IMR-90 (cell line): ENCODE results near the gene FBRSL1. TPM values are rescaled to one million over a fixed set of nuclear protein-coding genes. Genes with fewer than 3 reads are reported as not detected.
"Not testable (repeated sequence)": the region's sequence is repeated elsewhere in the genome, so short reads cannot be mapped to it uniquely, and the experiment has no call there.

ENCODE experiments used
- ATAC-seq: fragments of 200-7000 bp; cut with Tn5 transposase; 2 replicates; pipeline ENCODE4 v1.9.1; 2020; ENCODE audit warnings: low read depth, mild to moderate bottlenecking, moderate library complexity
- BruUV-seq: library from RNA; stranded (reverse); fragments of 400-500 nt; replicated peaks from 2 replicates; lab custom pipeline; 2021; lab: Mats Ljungman, UMichigan
- CTCF ChIA-PET: fragments of 300-600 bp; formaldehyde crosslinking; extraction: SDS; loops from one replicate; lab custom pipeline; 2021; ENCODE audit warnings: antibody characterized with exemption; lab: Yijun Ruan, JAX
- POLR2A ChIA-PET: fragments of 300-600 bp; sonication (Branson Sonifier 250); formaldehyde crosslinking; loops from one replicate; lab custom pipeline; 2022; ENCODE audit warnings: antibody characterized with exemption; ENCODE audit not compliant: unreplicated experiment; lab: Charles Lee
- DNase-seq: peaks from one replicate; pipeline ENCODE4 v3.0.0; 2013
- H2AFZ ChIP-seq: replicated peaks from 2 replicates; pipeline ENCODE3; 2013; ENCODE audit warnings: low read length, mild to moderate bottlenecking; ENCODE audit not compliant: poor library complexity
- H2AK5ac ChIP-seq: 2 replicates; pipeline ENCODE4 v1.6.1; 2013; ENCODE audit warnings: low read depth, low read length, inconsistent platforms
- H2AK9ac ChIP-seq: replicated peaks from 2 replicates; pipeline ENCODE3; 2013; ENCODE audit warnings: mild to moderate bottlenecking, low read depth, low read length, moderate library complexity; ENCODE audit not compliant: poor library complexity
- H2BK120ac ChIP-seq: 2 replicates; pipeline ENCODE4 v1.6.1; 2013; ENCODE audit warnings: low read depth, low read length, inconsistent platforms
- H2BK15ac ChIP-seq: 3 replicates; pipeline ENCODE4 v1.6.1; 2013; ENCODE audit warnings: low read depth, low read length, inconsistent platforms
- H2BK20ac ChIP-seq: 2 replicates; pipeline ENCODE4 v1.6.1; 2013; ENCODE audit warnings: low read depth, mild to moderate bottlenecking, inconsistent platforms, low read length, moderate library complexity
- H2BK5ac ChIP-seq: 2 replicates; pipeline ENCODE4 v1.6.1; 2013; ENCODE audit warnings: mild to moderate bottlenecking, low read depth, low read length, inconsistent platforms; ENCODE audit not compliant: poor library complexity, severe bottlenecking
- H3K14ac ChIP-seq: replicated peaks from 2 replicates; pipeline ENCODE4 v1.6.1; 2013; ENCODE audit warnings: low read depth, low read length, inconsistent platforms
- H3K18ac ChIP-seq: 2 replicates; pipeline ENCODE4 v1.6.1; 2013; ENCODE audit warnings: low read depth, low read length, control low read depth
- H3K23ac ChIP-seq: 2 replicates; pipeline ENCODE4 v1.6.1; 2013; ENCODE audit warnings: low read depth, low read length, inconsistent platforms
- H3K27ac ChIP-seq: 2 replicates; pipeline ENCODE4 v1.5.1; 2013; ENCODE audit warnings: mild to moderate bottlenecking, control low read depth, low read length; ENCODE audit not compliant: insufficient read depth
- H3K27me3 ChIP-seq: 2 replicates; pipeline ENCODE4 v1.6.1; 2013; ENCODE audit warnings: low read length; ENCODE audit not compliant: control insufficient read depth, insufficient read depth
- H3K36me3 ChIP-seq: 2 replicates; pipeline ENCODE4 v1.6.1; 2013; ENCODE audit warnings: low read length, mixed read lengths; ENCODE audit not compliant: control insufficient read depth, insufficient read depth
- H3K4ac ChIP-seq: 2 replicates; pipeline ENCODE4 v1.6.1; 2013; ENCODE audit warnings: low read depth, low read length, inconsistent platforms
- H3K4me1 ChIP-seq: 2 replicates; pipeline ENCODE4 v1.6.1; 2013; ENCODE audit warnings: low read length, mixed read lengths; ENCODE audit not compliant: control insufficient read depth, insufficient read depth
- H3K4me2 ChIP-seq: 2 replicates; pipeline ENCODE4 v1.6.1; 2013; ENCODE audit warnings: low read depth, mild to moderate bottlenecking, control low read depth, low read length, moderate library complexity
- H3K4me3 ChIP-seq: 2 replicates; pipeline ENCODE4 v1.5.1; 2013; ENCODE audit warnings: low read depth, mild to moderate bottlenecking, control low read depth, low read length, moderate library complexity; ENCODE audit not compliant: insufficient read depth
- H3K56ac ChIP-seq: 2 replicates; pipeline ENCODE4 v1.6.1; 2013; ENCODE audit warnings: low read length, inconsistent platforms; ENCODE audit not compliant: insufficient read depth; ENCODE audit errors: extremely low read depth
- H3K79me1 ChIP-seq, 2 experiments: 2 replicates each; pipeline ENCODE4 v1.6.1; 2013; ENCODE audit warnings: low read length in 2 of 2, inconsistent platforms in 1 of 2, low read depth in 1 of 2
- H3K9ac ChIP-seq: 2 replicates; pipeline ENCODE4 v1.6.1; 2013; ENCODE audit warnings: low read depth, low read length, control low read depth
- H3K9me1 ChIP-seq: 2 replicates; pipeline ENCODE4 v1.6.1; 2013; ENCODE audit warnings: low read length, inconsistent platforms; ENCODE audit not compliant: insufficient read depth
- H3K9me3 ChIP-seq: 2 replicates; pipeline ENCODE4 v1.6.1; 2013; ENCODE audit warnings: low read length; ENCODE audit not compliant: control insufficient read depth, insufficient read depth
- H4K20me1 ChIP-seq: 2 replicates; pipeline ENCODE4 v1.6.1; 2013; ENCODE audit warnings: low read length, inconsistent platforms; ENCODE audit not compliant: insufficient read depth
- H4K5ac ChIP-seq: 2 replicates; pipeline ENCODE4 v1.6.1; 2013; ENCODE audit warnings: mild to moderate bottlenecking, low read depth, low read length, control low read depth
- H4K8ac ChIP-seq, 2 experiments: 2 replicates each; pipeline ENCODE4 v1.6.1; 2013; ENCODE audit warnings: low read depth in 2 of 2, low read length in 2 of 2, control low read depth in 1 of 2, inconsistent platforms in 1 of 2
- H4K91ac ChIP-seq: 2 replicates; pipeline ENCODE4 v1.6.1; 2013; ENCODE audit warnings: low read depth, low read length, inconsistent platforms; ENCODE audit not compliant: insufficient read depth
- BHLHE40 ChIP-seq: fragments of 150-350 bp; IDR thresholded peaks from 2 replicates; pipeline ENCODE4 v1.6.1; 2016; ENCODE audit warnings: mild to moderate bottlenecking, low read depth, low read length
- POLR2A ChIP-seq: IDR thresholded peaks from 2 replicates; pipeline ENCODE4 v1.6.1; 2012; ENCODE audit warnings: mild to moderate bottlenecking, low read depth, low read length
- RAD21 ChIP-seq: IDR thresholded peaks from 2 replicates; pipeline ENCODE4 v1.6.1; 2012; ENCODE audit warnings: low read length, improper control_type of control experiment
- RCOR1 ChIP-seq: IDR thresholded peaks from 2 replicates; pipeline ENCODE4 v1.6.1; 2012; ENCODE audit warnings: mild to moderate bottlenecking, low read length, improper control_type of control experiment; ENCODE audit not compliant: insufficient replicate concordance
- SMC3 ChIP-seq: fragments of 150-350 bp; IDR thresholded peaks from 2 replicates; pipeline ENCODE4 v1.6.1; 2016; ENCODE audit warnings: low read depth, mild to moderate bottlenecking, antibody characterized with exemption, low read length, moderate library complexity
- WGBS, 2 experiments: methylation state at CpG; one replicate each; pipeline versions ENCODE4 v1.1.5 to v1.1.7; 2013; ENCODE audit warnings: missing lambda C conversion rate in 2 of 2; ENCODE audit not compliant: insufficient read length in 1 of 2; ENCODE audit errors: extremely low coverage in 2 of 2; 5-methylcytosine and 5-hydroxymethylcytosine counted together
- dilution Hi-C: fragments of 300-500 bp; cut with HindIII; formaldehyde crosslinking; loops from one replicate; pipeline ENCODE4 v1.14.3; 2018; ENCODE audit warnings: low sequenced_read_pairs; ENCODE audit not compliant: unreplicated experiment
- in situ Hi-C: fragments of 300-500 bp; cut with MboI; formaldehyde crosslinking; loops from 3 replicates; pipeline ENCODE4 v1.14.3; 2019; ENCODE audit warnings: low sequenced_read_pairs, inconsistent platforms, mixed read lengths
- intact Hi-C: fragments of 100-400 bp; cut with micrococcal nuclease; formaldehyde crosslinking; loops from 2 replicates; pipeline ENCODE4 v1.10.0; 2022
- polyA plus RNA-seq, 3 experiments: library from polyadenylated mRNA; depleted of rRNA; stranded (reverse); fragments of >200 nt; gene quantifications; 2 replicates each; pipeline ENCODE4 v1.2.3, GENCODE V29; 2012; ENCODE audit warnings: low replicate concordance in 1 of 3
- total RNA-seq: library from RNA; depleted of rRNA; stranded (reverse); fragments of >200 nt; gene quantifications from 2 replicates; pipeline ENCODE4 v1.2.3, GENCODE V29; 2012

Gene FBRSL1
- total and polyA plus RNA-seq, 2 of the 4 experiments (the other 2 are of a cell fraction): 0.36 to 10.8 TPM

DNA sequence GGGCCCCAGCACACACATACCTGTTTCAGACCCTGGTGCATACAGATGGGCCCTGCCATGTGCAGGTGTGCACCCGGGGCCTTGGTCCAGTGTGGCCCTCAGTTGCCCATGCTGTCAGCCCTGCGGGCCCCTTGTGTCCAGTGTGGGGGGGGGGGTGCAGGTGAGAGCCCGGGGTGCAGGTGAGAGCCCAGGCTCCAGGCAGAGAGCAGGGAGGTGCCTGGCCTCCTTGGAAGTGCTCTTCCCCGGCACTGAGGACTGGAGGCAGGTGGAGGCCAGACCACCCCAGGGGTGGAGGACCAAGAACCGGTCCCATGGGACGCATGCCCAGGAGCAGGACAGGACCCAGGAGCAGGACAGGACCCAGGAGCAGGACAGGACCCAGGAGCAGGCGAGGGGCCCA is 40.9 kb downstream of the FBRSL1 start:
- Histone ChIP-seq H3K56ac (no peak overlapping the region), H2AK9ac (no peak overlapping the region), H2BK20ac (no peak overlapping the region), H2AK5ac (no peak overlapping the region), H3K4me1 (no peaks in the 10 kb centered on the region), H3K9ac (no peak overlapping the region), H3K4ac (no peak overlapping the region), H4K5ac (no peak overlapping the region), H3K36me3 (peaks cover 2% of the 10 kb centered on the region; the same call in 1 of the 2 replicates), H4K20me1 (peaks cover 7% of the 10 kb centered on the region), H3K9me3 (no peaks in the 10 kb centered on the region), H2BK5ac (no peak overlapping the region), H4K91ac (no peak overlapping the region), H2AFZ (no peak overlapping the region), H3K79me1 (0 out of 4 replicates have a peak, but pooled peaks cover 0 to 4% of the 10 kb centered on the region in 2 experiments), H3K18ac (no peak overlapping the region), H3K14ac (no peak overlapping the region), H2BK120ac (no peak overlapping the region), H3K4me2 (no peak overlapping the region), H3K9me1 (peaks cover 8% of the 10 kb centered on the region), H4K8ac (no peak overlapping the region), H2BK15ac (no peak overlapping the region), H3K4me3 (no peak overlapping the region), H3K27me3 (no peaks in the 10 kb centered on the region), H3K27ac (no peak overlapping the region), H3K23ac (no peak overlapping the region)
- ChIA-PET CTCF (no interaction called here), POLR2A (no interaction called here)
- WGBS, 2 experiments: 100% methylated on average over 3 of the region's 7 CpGs; no CpG with 5 or more reads in 1 of the 2 experiments
- TF ChIP-seq BHLHE40 (no peak), RCOR1 (no peak), RAD21 (no peak), SMC3 (no peak), POLR2A (no peak)
- BruUV-seq: no TSS peak
- intact Hi-C loops: no loop called here
- dilution Hi-C loops: no loop called here
- DNase-seq: no peak
- ATAC-seq: no peak
- in situ Hi-C loops: no loop called here

DNA sequence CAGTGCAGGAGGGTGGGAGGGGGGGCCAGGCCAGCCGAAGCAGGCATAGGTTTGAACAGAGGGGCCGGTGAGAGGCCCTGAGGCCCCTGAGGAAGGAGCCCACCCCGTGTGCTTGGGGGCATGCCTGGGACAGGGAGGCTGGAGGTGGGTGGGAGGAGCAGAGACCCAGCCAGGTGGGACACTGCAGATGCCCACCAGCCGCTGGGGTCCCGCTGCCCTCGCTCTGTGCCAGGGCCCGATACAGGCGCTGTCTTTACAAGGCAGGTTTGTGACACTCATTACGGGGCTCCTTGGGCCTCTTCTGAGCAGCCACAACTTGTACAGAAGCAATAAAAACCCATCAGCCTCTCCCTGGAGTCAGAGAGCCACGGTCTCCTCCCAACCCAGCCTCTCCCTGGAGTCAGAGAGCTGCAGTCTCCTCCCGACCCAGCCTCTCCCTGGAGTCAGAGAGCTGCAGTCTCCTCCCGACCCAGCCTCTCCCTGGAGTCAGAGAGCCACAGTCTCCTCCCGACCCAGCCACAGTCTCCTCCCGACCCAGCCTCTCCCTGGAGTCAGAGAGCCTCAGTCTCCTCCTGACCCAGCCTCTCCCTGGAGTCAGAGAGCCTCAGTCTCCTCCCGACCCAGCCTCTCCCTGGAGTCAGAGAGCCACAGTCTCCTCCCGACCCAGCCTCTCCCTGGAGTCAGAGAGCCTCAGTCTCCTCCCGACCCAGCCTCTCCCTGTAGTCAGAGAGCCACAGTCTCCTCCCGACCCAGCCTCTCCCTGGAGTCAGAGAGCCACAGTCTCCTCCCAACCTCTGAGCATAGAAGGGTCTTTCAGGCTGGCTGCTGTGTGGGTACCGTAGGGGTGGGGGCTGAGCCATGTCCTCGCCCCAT is 43.0 kb downstream of the FBRSL1 start:
- H2AK5ac ChIP-seq, POLR2A ChIA-PET, H4K8ac ChIP-seq, H2BK20ac ChIP-seq, BruUV-seq, in situ Hi-C loops, H3K9me3 ChIP-seq, CTCF ChIA-PET, H3K23ac ChIP-seq, DNase-seq, H3K4me1 ChIP-seq, H3K9ac ChIP-seq, H3K4me2 ChIP-seq, ATAC-seq, H3K4ac ChIP-seq, H4K20me1 ChIP-seq, H4K5ac ChIP-seq, H2AFZ ChIP-seq, dilution Hi-C loops, H3K56ac ChIP-seq, H3K18ac ChIP-seq, H3K14ac ChIP-seq, H3K27ac ChIP-seq, H2BK120ac ChIP-seq, intact Hi-C loops, H2BK5ac ChIP-seq, H3K36me3 ChIP-seq, H3K27me3 ChIP-seq, H3K4me3 ChIP-seq, H3K79me1 ChIP-seq, H4K91ac ChIP-seq, H2BK15ac ChIP-seq: not testable (repeated sequence)
- WGBS, 2 experiments: 88% methylated on average over 7 of the region's 20 CpGs; no CpG with 5 or more reads in 1 of the 2 experiments
- H3K9me1 ChIP-seq: peaks cover 17% of the 10 kb centered on the region
- peak overlapping the region; percentile 55 for H2AK9ac ChIP-seq
